Measurements from ENCODE around the gene ENO4. TPM values are rescaled to one million over a fixed set of nuclear protein-coding genes. Genes with fewer than 3 reads are reported as not detected.
A peak's percentile ranks its signal among the peaks of the same experiment; 100 is the strongest.

ENO4 gene
- total RNA-seq, 1 donor from 2014 or later: 1.2 TPM

DNA sequence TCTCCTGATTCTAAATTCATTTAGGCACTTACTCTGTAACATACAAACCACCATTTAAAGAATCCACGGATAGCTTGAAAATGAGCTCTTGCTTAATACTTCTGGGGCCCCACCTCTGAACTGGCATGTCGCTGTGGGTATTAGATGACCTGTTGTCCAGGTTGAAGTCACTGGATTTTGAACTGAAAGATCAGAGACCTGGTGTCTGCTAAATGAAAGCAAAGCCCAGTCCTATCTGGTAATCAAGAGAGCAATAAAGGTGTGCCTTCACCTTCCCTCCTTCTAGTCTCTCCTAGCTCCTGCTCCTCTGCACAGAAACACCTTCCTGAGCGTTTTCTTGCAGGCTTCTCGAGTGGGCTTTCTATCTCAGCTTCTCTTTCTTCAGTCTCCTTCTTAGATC, 4.4 kb downstream of the ENO4 start:
- DNase-seq (ENCODE audit: low spot score) (no peak), ATAC-seq (no peak)

DNA sequence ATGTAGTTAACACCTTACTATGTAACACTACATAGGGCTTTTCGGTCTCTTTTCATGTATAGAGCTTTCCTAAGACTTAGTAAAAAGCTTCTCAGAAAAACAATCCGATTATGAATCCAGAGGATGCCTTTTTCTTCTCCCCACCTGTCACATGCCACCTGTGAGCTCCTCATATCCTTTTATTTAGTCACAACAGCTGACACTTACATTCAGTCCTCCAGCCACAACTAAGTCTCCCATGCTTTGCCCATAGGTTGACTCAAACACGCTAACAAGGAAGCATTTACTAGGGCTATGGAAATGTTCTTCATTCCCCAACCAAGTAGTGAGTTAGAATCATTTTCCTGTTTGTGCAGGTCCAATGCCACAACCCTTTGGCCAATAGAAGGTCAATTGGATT, 7.9 kb downstream of the ENO4 start:
- intact Hi-C loops (cut with DNase I): no loop called here
- DNase-seq (ENCODE audit: low spot score) (no peak), ATAC-seq (no peak)

More for the DNA sequence above, 4.4 kb downstream of the ENO4 start:
- intact Hi-C loops (cut with DNase I): no loop called here

DNA sequence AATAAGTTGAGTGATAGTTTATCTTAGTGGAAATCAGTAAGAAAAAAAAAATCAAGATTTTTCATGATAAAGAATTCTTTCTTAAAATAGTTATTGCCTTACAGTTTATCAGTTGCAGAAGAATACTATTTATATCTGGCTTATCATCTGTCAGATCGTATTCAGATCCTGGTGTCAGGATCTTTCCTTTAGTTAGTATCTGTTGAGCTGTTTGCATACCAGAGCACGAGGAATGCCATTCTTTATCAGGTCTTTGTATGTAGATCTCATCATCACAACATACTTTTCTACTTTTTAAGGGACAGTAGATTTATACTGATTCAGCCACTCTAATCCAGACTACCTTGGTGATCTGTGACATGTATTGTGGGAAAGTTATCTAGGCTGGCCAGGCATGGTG, 12.5 kb downstream of the ENO4 start:
- ATAC-seq (no peak), DNase-seq (ENCODE audit: low spot score) (no peak)
- intact Hi-C loops (cut with DNase I): no loop called here

DNA sequence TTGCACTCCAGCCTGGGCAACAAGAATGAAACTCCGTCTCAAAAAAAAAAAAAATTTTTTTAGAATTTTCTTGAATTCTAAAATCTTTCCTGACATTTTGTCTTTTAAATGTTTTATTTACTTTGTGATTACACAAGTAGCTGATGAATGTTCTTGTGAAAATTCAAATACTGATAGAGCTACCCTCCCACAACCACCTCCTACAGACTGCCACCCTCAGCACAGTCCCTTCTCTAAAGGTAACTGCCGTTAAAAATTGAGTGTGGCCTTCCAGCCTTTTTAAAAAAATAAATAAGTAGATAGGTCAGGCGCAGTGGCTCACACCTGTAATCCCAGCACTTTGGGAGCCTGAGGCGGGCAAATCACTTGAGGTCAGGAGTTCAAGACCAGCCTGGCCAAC, 15.1 kb downstream of the ENO4 start:
- DNase-seq (ENCODE audit: low spot score): no peak
- intact Hi-C loops (cut with DNase I): no loop called here

DNA sequence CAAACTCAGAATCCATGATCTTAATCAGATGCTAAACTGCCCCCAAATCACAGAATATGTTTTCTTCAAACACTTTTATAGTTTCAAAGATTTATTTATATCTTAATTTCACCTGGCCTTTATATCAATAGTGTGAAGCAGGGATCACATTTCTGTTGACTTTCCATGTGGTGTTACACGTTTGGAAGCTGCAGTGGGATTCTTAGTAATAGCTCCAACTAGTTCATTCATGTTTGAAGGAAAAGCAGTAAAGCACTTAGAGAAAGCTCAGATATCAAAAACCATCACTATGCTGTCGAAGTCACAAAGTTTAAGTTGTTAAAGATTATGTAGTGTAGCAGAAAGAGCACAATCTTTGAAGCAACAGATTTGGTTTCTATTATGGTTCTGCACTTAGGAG, 16.8 kb downstream of the ENO4 start:
- no peak for DNase-seq (ENCODE audit: low spot score)
- intact Hi-C loops (cut with DNase I): no loop called here
- ATAC-seq: no peak

More for the DNA sequence above, 15.1 kb downstream of the ENO4 start:
- no peak for ATAC-seq

DNA sequence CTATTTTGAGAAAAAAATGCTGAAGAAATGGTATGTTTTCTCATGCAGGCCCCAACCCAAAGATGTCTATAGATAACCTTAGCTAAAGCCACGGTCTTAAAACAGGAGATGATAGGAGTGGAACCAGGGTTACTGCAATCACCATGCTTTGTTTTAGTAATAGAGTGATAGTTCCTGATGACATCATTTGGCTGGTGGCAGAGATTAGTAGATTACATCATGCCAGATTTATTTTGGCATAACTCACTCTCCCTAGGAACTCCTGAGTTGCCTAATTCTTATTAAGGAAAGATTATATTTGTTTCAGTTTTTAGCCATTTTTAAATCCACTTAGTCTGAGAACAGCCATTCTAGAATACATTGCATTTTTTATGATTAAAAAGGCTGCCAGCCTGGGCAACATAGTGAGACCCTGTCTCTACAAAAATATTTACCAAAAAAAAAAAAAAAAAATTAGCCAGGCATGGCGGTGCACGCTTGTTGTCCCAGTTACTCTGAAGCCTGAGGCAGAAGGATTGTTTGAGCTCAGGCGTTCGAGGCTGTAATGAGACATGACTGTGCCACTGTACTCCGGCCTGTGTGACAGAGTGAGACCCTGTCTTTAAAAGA, 17.8 kb downstream of the ENO4 start:
- ATAC-seq: peak; percentile 64
- no peak for DNase-seq (ENCODE audit: low spot score)
- intact Hi-C loops (cut with DNase I): no loop called here

DNA sequence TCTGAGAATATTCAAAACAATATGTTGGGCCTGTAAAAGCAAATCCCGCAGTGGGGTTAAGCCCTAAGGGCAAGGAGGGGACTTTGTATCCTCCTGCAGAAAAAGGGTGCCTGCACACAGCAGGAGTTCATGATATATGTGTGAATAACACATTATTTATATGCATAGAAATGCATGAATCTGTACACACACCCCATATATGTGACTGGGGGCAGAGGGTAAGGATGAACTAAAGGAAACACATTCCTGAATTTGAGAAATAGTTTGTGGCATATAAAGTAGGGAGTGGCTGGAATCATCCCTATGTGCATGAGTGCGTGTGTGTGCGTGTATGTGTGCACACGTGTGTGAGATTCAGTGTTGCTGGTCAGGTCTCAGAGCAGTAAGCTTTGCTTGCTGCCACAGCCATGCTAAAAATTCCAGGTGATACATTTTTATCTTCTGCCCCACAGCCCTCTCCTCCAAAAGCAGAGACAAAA, 18.9 kb downstream of the ENO4 start:
- intact Hi-C loops (cut with DNase I): no loop called here
- DNase-seq (ENCODE audit: low spot score): no peak
- ATAC-seq: no peak

DNA sequence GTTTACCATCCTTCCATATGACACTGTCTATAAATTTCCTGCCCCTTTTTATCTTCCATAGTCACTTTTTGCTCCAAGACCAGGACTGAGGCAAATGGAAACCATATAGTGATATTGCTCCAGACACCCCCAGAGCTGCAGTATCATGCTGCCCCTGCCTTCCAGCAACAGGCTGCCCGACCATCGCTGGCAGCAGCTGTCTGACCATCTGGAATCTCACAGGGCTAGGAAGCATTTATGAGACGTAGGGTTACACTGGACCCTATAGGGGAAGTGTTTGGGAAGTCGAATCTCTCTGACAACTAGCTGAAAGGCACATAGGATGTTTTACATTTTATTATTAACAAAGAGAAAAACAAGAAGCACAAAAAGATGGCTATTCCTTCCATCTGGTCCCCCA, 19.4 kb downstream of the ENO4 start:
- DNase-seq (ENCODE audit: low spot score) (no peak), ATAC-seq (no peak)
- intact Hi-C loops (cut with DNase I): no loop called here

DNA sequence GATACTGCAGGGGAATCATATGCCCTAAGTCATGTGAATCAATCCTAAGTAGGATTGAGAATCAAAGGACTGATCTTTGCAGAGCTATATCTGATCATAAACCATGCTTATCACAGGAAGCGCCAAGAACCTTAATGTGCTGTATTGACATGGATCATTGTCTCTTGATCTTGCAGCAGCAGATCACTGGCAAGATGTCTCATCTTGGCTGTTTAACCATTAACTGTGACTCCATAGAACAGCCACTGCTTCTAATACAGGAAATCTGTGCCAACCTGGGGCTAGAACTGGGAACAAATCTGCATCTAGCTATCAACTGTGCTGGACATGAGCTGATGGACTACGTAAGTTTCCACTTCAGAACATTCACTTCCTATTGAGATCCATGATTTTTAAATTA, 21.6 kb downstream of the ENO4 start:
- ATAC-seq (no peak), DNase-seq (ENCODE audit: low spot score) (no peak)
- intact Hi-C loops (cut with DNase I): no loop called here

DNA sequence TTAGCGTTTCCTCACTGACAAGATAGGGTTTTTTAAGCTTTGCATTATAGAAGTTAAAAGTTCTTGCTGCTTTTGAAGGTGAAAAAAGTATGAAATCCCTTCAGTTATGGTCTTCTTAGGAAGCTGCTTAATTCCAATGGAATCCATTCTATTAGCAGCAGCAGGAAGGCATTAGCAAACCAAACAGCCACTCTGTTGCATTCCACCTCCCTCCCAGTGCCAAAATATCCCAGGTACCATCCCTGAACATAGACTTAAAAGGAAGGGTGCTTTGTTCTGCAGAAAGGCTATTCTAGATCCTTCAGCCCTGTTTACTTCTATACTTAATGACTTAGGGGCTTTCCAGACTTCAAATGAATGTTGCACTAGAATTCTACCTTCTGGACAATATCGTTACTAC, 23.8 kb downstream of the ENO4 start:
- intact Hi-C loops (cut with DNase I): no loop called here
- DNase-seq (ENCODE audit: low spot score): no peak
- no peak for ATAC-seq

DNA sequence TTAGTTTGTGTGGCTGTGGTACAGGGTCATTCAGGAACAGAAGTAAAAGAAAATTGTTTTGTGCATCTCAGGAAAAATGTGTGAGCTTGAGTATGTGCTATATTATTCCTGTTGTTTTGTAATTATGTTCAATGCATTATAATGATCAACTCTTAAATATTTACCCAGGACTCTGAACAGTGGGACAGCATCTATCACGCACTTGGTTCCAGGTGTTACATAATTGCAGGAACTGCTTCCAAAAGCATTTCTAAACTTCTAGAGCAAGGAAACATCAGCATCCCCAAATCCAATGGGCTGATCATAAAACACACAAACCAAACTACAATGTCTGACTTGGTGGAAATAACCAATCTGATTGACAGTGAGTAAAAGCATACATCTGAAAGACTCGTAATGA, 26.6 kb downstream of the ENO4 start:
- ATAC-seq (no peak), DNase-seq (ENCODE audit: low spot score) (no peak)
- intact Hi-C loops (cut with DNase I): no loop called here

DNA sequence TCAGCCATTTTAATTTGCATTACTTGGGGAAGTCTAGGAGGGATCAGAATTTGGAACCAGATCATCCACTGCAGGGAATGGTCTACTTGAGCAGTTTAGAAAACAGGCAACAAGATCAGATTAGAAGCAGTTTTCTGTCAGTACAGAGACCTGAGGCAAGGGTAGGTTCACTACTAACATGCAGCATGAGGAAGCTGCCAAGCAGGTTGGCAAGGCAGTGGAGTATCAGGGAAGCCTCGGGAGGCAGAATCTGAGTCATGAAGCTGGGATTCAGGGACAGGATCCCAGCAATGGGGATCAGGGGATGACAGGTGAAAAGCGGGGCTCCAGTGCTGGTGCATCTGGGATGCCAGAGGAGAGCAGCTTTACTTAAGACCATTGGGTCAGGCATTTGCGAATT, 28.1 kb downstream of the ENO4 start:
- ATAC-seq (no peak), DNase-seq (ENCODE audit: low spot score) (no peak)
- intact Hi-C loops (cut with DNase I): no loop called here

DNA sequence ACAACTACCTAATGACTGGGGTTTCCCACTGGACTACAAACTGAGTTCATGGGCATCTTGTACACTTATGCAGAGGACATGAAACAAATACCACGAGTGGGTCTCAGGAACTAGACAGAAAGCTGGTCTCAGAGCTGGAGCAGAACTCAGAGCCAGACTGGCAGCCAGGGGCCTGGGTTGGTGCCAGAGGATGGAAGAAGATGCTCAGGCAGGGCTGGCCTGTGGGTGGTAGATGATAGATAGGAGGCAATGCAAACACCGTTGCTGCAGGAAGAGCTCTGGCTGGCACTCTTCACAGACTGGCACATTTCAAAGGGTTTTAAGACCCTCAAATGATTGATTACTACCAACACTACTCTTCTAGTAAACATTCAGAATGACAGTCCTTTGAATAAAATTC, 28.8 kb downstream of the ENO4 start:
- intact Hi-C loops (cut with DNase I): no loop called here
- DNase-seq (ENCODE audit: low spot score) (no peak), ATAC-seq (no peak)

DNA sequence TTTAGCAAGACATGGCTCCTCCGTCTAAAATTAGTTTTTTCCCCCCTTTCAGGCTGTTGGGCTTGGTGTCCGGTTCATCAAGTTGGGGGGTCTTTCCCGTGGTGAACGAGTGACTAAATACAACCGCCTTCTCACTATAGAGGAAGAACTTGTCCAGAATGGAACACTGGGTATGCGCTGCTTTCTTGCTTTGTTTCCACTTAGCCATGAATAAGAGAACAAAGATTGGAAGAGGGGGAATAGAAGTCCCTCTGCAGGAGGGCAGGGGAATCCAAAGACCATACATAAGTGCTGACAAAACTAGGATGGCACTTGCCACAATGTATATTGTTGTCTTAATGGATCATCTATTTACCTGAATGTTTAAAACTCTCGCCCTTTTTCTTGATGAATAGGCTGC, 30.5 kb downstream of the ENO4 start:
- intact Hi-C loops (cut with DNase I): no loop called here
- ATAC-seq: no peak
- DNase-seq (ENCODE audit: low spot score): no peak

DNA sequence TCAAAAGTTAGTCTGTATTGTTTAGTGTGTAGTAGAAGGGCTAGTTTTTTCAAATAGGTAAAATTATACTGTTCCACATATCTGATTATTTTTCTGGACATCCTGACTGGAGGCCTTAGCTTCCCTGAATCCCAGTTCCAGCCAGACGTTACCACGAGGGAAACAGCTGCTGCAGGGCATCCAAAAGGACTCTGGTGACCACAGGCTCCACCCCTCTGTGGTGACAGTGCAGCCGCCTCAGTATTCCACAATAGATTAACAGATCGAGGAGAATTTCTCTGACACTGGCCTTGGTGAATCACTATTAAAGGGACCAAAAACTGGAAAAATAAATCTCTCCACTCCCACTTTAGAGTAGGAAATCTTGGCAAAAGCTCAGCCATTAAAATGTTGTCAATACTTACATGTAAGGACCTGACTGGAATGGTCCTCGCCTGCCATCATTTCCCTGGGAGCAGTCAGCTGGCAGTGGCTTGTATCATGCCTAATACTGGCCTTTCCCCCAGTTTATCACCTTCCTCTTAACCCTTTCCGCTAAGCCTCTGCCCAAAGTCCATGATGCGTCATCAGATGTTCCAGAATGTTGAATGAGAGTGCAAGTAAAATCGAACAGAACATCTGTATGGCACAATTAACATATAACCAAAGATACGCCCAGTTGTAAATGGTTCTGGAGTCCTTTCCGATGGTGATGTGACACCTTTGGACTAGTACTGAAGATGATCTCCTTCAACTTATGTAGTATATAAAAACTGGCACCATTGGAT, 31.6 kb downstream of the ENO4 start:
- no peak for ATAC-seq

DNA sequence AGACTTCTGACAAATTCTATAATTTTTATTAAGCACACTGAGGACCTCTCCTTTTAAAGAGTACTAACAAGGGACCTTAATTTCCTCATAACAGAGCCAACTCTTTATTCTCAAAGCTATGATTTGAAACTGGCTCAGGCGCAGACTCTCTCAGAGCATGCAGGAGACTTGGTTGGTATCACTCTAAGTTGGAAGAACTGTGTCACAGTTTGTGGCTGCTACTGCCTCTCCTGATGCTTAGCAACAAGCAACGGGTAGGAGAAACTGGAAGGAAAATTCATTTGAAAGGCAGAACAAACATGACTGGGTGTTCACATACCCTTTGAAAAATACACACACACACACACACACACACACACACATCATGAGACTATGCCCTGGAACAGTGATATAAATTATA, 33.3 kb downstream of the ENO4 start:
- intact Hi-C loops (cut with DNase I): no loop called here
- ATAC-seq (no peak), DNase-seq (ENCODE audit: low spot score) (no peak)

More for the DNA sequence above, 31.6 kb downstream of the ENO4 start:
- no peak for DNase-seq (ENCODE audit: low spot score)
- intact Hi-C loops (cut with DNase I): no loop called here

DNA sequence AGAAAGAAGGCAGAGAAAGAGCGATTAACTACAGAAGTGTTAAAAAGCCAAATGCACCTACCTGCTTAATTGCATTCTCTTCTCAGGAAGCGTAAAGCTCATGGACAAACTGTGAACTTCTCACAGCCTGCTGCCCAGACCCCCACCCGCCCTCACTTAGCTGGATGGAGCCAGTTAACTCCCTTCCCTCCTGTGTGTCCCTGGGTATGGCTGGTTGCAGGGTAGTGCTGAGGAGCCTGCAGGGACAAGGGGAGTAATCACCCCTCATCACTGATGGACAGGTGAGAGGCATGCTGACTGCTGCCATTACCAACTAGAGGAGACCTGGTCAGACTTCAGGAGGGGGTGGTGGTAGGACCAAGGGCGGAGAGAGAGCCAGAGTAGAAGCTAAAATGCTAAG, 37.5 kb downstream of the ENO4 start:
- intact Hi-C loops (cut with DNase I): no loop called here

DNA sequence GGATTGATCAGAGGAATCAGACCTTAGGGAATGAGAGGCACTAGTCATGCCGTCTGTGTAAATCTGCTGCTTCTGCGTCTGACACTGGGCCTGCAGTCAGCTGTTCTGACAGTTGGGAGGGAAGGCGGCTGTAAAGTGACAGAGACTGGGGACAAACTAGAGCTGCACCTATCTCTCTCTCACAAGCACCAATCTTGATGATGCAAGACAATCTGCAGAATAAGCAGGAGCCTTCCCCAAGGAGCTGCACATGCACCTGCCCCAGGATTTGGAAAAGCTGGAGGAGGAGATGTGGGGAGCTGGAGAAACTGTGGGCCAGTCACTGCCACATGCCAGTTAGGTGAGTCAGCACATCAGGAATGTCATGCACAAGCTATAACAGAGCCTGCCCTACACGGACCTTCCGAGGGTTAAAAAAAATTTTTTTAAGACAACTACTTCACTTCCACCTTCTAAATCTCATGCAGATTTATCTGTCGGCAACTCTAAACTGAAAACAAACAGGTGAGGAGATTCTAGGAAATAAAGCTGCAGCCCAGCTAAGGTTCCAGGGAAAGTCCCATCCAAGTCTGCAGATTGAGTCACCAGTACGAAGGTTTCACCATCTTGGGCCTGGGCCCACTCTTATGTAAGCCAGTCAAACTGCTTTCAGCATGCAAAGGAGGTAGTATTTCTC, 39.2 kb downstream of the ENO4 start:
- intact Hi-C loops (cut with DNase I): no loop called here
- DNase-seq (ENCODE audit: low spot score): no peak

More for the DNA sequence above, 37.5 kb downstream of the ENO4 start:
- DNase-seq (ENCODE audit: low spot score) (no peak), ATAC-seq (no peak)

DNA sequence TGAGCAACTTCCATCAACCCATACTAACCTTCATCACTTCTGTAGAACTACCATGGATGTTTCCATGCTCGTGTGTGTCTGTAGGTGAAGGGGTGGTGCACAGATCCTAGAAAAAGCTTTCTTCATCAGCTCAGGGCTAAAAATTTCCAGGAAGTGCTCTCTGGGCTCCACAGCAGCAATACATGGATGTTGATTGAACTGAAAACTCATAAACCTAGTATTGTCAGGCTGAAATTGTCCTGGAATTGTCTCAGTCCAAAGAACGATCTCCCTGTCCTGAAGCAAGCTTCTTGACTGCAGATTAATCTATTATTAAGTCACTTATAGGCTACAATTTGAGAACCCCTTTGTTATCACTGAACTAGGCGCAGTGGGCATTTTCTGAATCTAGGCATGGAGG, 39.8 kb downstream of the ENO4 start:
- no peak for DNase-seq (ENCODE audit: low spot score)
- ATAC-seq: no peak
- intact Hi-C loops (cut with DNase I): no loop called here

More for the DNA sequence above, 39.2 kb downstream of the ENO4 start:
- peak; percentile 60 for ATAC-seq

DNA sequence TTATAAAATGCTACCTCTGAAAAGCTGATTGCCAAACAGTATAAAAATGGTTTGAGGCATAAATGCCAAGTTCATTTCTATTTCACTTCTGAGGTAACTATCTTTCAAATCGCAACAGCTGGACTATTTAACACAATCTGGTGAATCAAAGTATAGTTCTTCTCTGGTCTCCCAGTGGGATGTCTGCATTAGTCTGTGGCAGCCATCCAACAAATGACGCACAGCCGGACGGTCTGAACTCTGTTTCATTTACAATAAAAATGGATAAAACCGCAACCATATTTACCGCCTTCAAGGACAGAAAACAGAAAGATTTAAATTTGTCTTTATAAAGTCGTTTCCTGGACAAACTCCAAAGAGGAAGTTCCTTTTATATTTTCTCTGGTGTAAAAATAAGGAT, 41.9 kb downstream of the ENO4 start:
- DNase-seq (ENCODE audit: low spot score): peak; percentile 76
- ATAC-seq: no peak
- intact Hi-C loops (cut with DNase I): no loop called here
